IMR-90 (cell line): ENCODE data around the gene C17orf107. TPM values are rescaled to one million over a fixed set of nuclear protein-coding genes. Genes with fewer than 3 reads are reported as not detected.

ENCODE experiments used
- ATAC-seq: fragments of 200-7000 bp; cut with Tn5 transposase; 2 replicates; pipeline ENCODE4 v1.9.1; 2020; ENCODE audit warnings: low read depth, mild to moderate bottlenecking, moderate library complexity
- BruUV-seq: library from RNA; stranded (reverse); fragments of 400-500 nt; replicated peaks from 2 replicates; lab custom pipeline; 2021; lab: Mats Ljungman, UMichigan
- CTCF ChIA-PET: fragments of 300-600 bp; formaldehyde crosslinking; extraction: SDS; loops from one replicate; lab custom pipeline; 2021; ENCODE audit warnings: antibody characterized with exemption; lab: Yijun Ruan, JAX
- POLR2A ChIA-PET: fragments of 300-600 bp; sonication (Branson Sonifier 250); formaldehyde crosslinking; loops from one replicate; lab custom pipeline; 2022; ENCODE audit warnings: antibody characterized with exemption; ENCODE audit not compliant: unreplicated experiment; lab: Charles Lee
- DNase-seq: peaks from one replicate; pipeline ENCODE4 v3.0.0; 2013
- H2AFZ ChIP-seq: replicated peaks from 2 replicates; pipeline ENCODE3; 2013; ENCODE audit warnings: low read length, mild to moderate bottlenecking; ENCODE audit not compliant: poor library complexity
- H2AK5ac ChIP-seq: 2 replicates; pipeline ENCODE4 v1.6.1; 2013; ENCODE audit warnings: low read depth, low read length, inconsistent platforms
- H2AK9ac ChIP-seq: replicated peaks from 2 replicates; pipeline ENCODE3; 2013; ENCODE audit warnings: mild to moderate bottlenecking, low read depth, low read length, moderate library complexity; ENCODE audit not compliant: poor library complexity
- H2BK120ac ChIP-seq: 2 replicates; pipeline ENCODE4 v1.6.1; 2013; ENCODE audit warnings: low read depth, low read length, inconsistent platforms
- H2BK15ac ChIP-seq: 3 replicates; pipeline ENCODE4 v1.6.1; 2013; ENCODE audit warnings: low read depth, low read length, inconsistent platforms
- H2BK20ac ChIP-seq: 2 replicates; pipeline ENCODE4 v1.6.1; 2013; ENCODE audit warnings: low read depth, mild to moderate bottlenecking, inconsistent platforms, low read length, moderate library complexity
- H2BK5ac ChIP-seq: 2 replicates; pipeline ENCODE4 v1.6.1; 2013; ENCODE audit warnings: mild to moderate bottlenecking, low read depth, low read length, inconsistent platforms; ENCODE audit not compliant: poor library complexity, severe bottlenecking
- H3K14ac ChIP-seq: replicated peaks from 2 replicates; pipeline ENCODE4 v1.6.1; 2013; ENCODE audit warnings: low read depth, low read length, inconsistent platforms
- H3K18ac ChIP-seq: 2 replicates; pipeline ENCODE4 v1.6.1; 2013; ENCODE audit warnings: low read depth, low read length, control low read depth
- H3K23ac ChIP-seq: 2 replicates; pipeline ENCODE4 v1.6.1; 2013; ENCODE audit warnings: low read depth, low read length, inconsistent platforms
- H3K27ac ChIP-seq: 2 replicates; pipeline ENCODE4 v1.5.1; 2013; ENCODE audit warnings: mild to moderate bottlenecking, control low read depth, low read length; ENCODE audit not compliant: insufficient read depth
- H3K27me3 ChIP-seq: 2 replicates; pipeline ENCODE4 v1.6.1; 2013; ENCODE audit warnings: low read length; ENCODE audit not compliant: control insufficient read depth, insufficient read depth
- H3K36me3 ChIP-seq: 2 replicates; pipeline ENCODE4 v1.6.1; 2013; ENCODE audit warnings: low read length, mixed read lengths; ENCODE audit not compliant: control insufficient read depth, insufficient read depth
- H3K4ac ChIP-seq: 2 replicates; pipeline ENCODE4 v1.6.1; 2013; ENCODE audit warnings: low read depth, low read length, inconsistent platforms
- H3K4me1 ChIP-seq: 2 replicates; pipeline ENCODE4 v1.6.1; 2013; ENCODE audit warnings: low read length, mixed read lengths; ENCODE audit not compliant: control insufficient read depth, insufficient read depth
- H3K4me2 ChIP-seq: 2 replicates; pipeline ENCODE4 v1.6.1; 2013; ENCODE audit warnings: low read depth, mild to moderate bottlenecking, control low read depth, low read length, moderate library complexity
- H3K4me3 ChIP-seq: 2 replicates; pipeline ENCODE4 v1.5.1; 2013; ENCODE audit warnings: low read depth, mild to moderate bottlenecking, control low read depth, low read length, moderate library complexity; ENCODE audit not compliant: insufficient read depth
- H3K56ac ChIP-seq: 2 replicates; pipeline ENCODE4 v1.6.1; 2013; ENCODE audit warnings: low read length, inconsistent platforms; ENCODE audit not compliant: insufficient read depth; ENCODE audit errors: extremely low read depth
- H3K79me1 ChIP-seq, 2 experiments: 2 replicates each; pipeline ENCODE4 v1.6.1; 2013; ENCODE audit warnings: low read length in 2 of 2, inconsistent platforms in 1 of 2, low read depth in 1 of 2
- H3K9ac ChIP-seq: 2 replicates; pipeline ENCODE4 v1.6.1; 2013; ENCODE audit warnings: low read depth, low read length, control low read depth
- H3K9me1 ChIP-seq: 2 replicates; pipeline ENCODE4 v1.6.1; 2013; ENCODE audit warnings: low read length, inconsistent platforms; ENCODE audit not compliant: insufficient read depth
- H3K9me3 ChIP-seq: 2 replicates; pipeline ENCODE4 v1.6.1; 2013; ENCODE audit warnings: low read length; ENCODE audit not compliant: control insufficient read depth, insufficient read depth
- H4K20me1 ChIP-seq: 2 replicates; pipeline ENCODE4 v1.6.1; 2013; ENCODE audit warnings: low read length, inconsistent platforms; ENCODE audit not compliant: insufficient read depth
- H4K5ac ChIP-seq: 2 replicates; pipeline ENCODE4 v1.6.1; 2013; ENCODE audit warnings: mild to moderate bottlenecking, low read depth, low read length, control low read depth
- H4K8ac ChIP-seq, 2 experiments: 2 replicates each; pipeline ENCODE4 v1.6.1; 2013; ENCODE audit warnings: low read depth in 2 of 2, low read length in 2 of 2, control low read depth in 1 of 2, inconsistent platforms in 1 of 2
- H4K91ac ChIP-seq: 2 replicates; pipeline ENCODE4 v1.6.1; 2013; ENCODE audit warnings: low read depth, low read length, inconsistent platforms; ENCODE audit not compliant: insufficient read depth
- BHLHE40 ChIP-seq: fragments of 150-350 bp; IDR thresholded peaks from 2 replicates; pipeline ENCODE4 v1.6.1; 2016; ENCODE audit warnings: mild to moderate bottlenecking, low read depth, low read length
- CEBPB ChIP-seq: IDR thresholded peaks from 2 replicates; pipeline ENCODE4 v1.6.1; 2012; ENCODE audit warnings: low read depth, low read length, improper control_type of control experiment
- CHD1 ChIP-seq: IDR thresholded peaks from 2 replicates; pipeline ENCODE4 v1.6.1; 2012; ENCODE audit warnings: low read depth, low read length, improper control_type of control experiment
- CTCF ChIP-seq: conservative IDR thresholded peaks from 2 replicates; pipeline ENCODE4 v1.5.1; 2012; ENCODE audit warnings: mild to moderate bottlenecking, low read depth, low read length, improper control_type of control experiment
- ELK1 ChIP-seq: fragments of 150-350 bp; IDR thresholded peaks from 2 replicates; pipeline ENCODE4 v1.6.1; 2016; ENCODE audit warnings: low read depth, mild to moderate bottlenecking, low read length, moderate library complexity, borderline replicate concordance
- FOS ChIP-seq: fragments of 150-350 bp; IDR thresholded peaks from 2 replicates; pipeline ENCODE4 v1.6.1; 2016; ENCODE audit warnings: low read depth, low read length
- NFE2L2 ChIP-seq: fragments of 150-350 bp; IDR thresholded peaks from 2 replicates; pipeline ENCODE4 v1.6.1; 2016; ENCODE audit warnings: low read depth, mild to moderate bottlenecking, low read length
- RFX5 ChIP-seq: IDR thresholded peaks from 2 replicates; pipeline ENCODE4 v1.8.0; 2012; ENCODE audit warnings: low read depth, mild to moderate bottlenecking, low read length, moderate library complexity
- WGBS, 2 experiments: methylation state at CpG; one replicate each; pipeline versions ENCODE4 v1.1.5 to v1.1.7; 2013; ENCODE audit warnings: missing lambda C conversion rate in 2 of 2; ENCODE audit not compliant: insufficient read length in 1 of 2; ENCODE audit errors: extremely low coverage in 2 of 2; 5-methylcytosine and 5-hydroxymethylcytosine counted together
- dilution Hi-C: fragments of 300-500 bp; cut with HindIII; formaldehyde crosslinking; loops from one replicate; pipeline ENCODE4 v1.14.3; 2018; ENCODE audit warnings: low sequenced_read_pairs; ENCODE audit not compliant: unreplicated experiment
- in situ Hi-C: fragments of 300-500 bp; cut with MboI; formaldehyde crosslinking; loops from 3 replicates; pipeline ENCODE4 v1.14.3; 2019; ENCODE audit warnings: low sequenced_read_pairs, inconsistent platforms, mixed read lengths
- intact Hi-C: fragments of 100-400 bp; cut with micrococcal nuclease; formaldehyde crosslinking; loops from 2 replicates; pipeline ENCODE4 v1.10.0; 2022
- polyA plus RNA-seq, 3 experiments: library from polyadenylated mRNA; depleted of rRNA; stranded (reverse); fragments of >200 nt; gene quantifications; 2 replicates each; pipeline ENCODE4 v1.2.3, GENCODE V29; 2012; ENCODE audit warnings: low replicate concordance in 1 of 3
- total RNA-seq: library from RNA; depleted of rRNA; stranded (reverse); fragments of >200 nt; gene quantifications from 2 replicates; pipeline ENCODE4 v1.2.3, GENCODE V29; 2012

C17orf107 gene
- total and polyA plus RNA-seq, 2 of the 4 experiments (the other 2 are of a cell fraction): 0.54 to 0.82 TPM

DNA sequence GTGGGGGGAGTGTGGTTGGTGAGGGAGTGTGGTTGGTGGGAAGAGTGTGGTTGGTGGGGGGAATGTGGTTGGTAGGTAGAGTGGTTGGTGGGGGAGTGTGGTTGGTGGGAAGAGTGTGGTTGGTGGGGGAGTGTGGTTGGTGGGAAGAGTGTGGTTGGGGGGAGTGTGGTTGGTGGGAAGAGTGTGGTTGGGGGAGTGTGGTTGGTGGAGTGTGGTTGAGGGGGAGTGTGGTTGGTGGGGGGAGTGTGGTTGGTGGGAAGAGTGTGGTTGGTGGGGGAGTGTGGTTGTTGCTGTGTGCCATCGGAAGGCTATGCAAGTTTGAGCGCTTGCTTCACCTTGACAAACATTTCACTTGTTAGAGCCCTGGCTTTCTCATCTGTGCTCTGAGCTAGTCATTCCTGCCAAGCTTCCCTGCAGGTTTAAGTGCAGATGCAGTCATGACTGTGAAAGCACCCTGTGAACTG is 46.1 kb upstream of the C17orf107 start:
- Histone ChIP-seq H3K79me1 (peaks cover 40 to 77% of the 10 kb centered on the region in 2 experiments), H2AK5ac (peak overlapping the region; percentile 8; the same call in 1 of the 2 replicates), H2BK15ac (no peak overlapping the region), H2AK9ac (no peak overlapping the region), H2BK5ac (no peak overlapping the region), H2BK20ac (no peak overlapping the region), H3K18ac (no peak overlapping the region), H3K14ac (no peak overlapping the region), H4K5ac (no peak overlapping the region), H4K8ac (no peak overlapping the region), H4K91ac (no peak overlapping the region), H3K23ac (no peak overlapping the region), H3K9me1 (peaks cover 26% of the 10 kb centered on the region), H2BK120ac (no peak overlapping the region), H3K4me3 (no peak overlapping the region), H3K4ac (no peak overlapping the region; the same call in 1 of the 2 replicates), H3K4me2 (no peak overlapping the region), H3K56ac (no peak overlapping the region), H4K20me1 (peaks cover 44% of the 10 kb centered on the region), H3K27me3 (no peaks in the 10 kb centered on the region), H3K9me3 (no peaks in the 10 kb centered on the region), H3K4me1 (peaks cover 24% of the 10 kb centered on the region), H3K27ac (no peak overlapping the region), H3K36me3 (no peaks in the 10 kb centered on the region; the same call in 1 of the 2 replicates), H3K9ac (no peak overlapping the region), H2AFZ (no peak overlapping the region)
- no CpG with 5 or more reads among the region's 2 CpGs for WGBS, 2 experiments
- no peak for DNase-seq
- dilution Hi-C loops (no loop called here), in situ Hi-C loops (no loop called here), intact Hi-C loops (no loop called here)
- no peak for TF ChIP-seq CEBPB
- no peak for TF ChIP-seq NFE2L2
- TF ChIP-seq RFX5: no peak
- TF ChIP-seq FOS: no peak
- TF ChIP-seq CHD1: no peak
- TF ChIP-seq CTCF: no peak
- no peak for TF ChIP-seq ELK1
- TF ChIP-seq BHLHE40: no peak
- ChIA-PET CTCF (no interaction called here), POLR2A (no interaction called here)
- no peak for ATAC-seq
- no TSS peak for BruUV-seq
